Uterus (tissue), 4 donors: Measurements from ENCODE around the gene CAMTA2. TPM values are rescaled to one million over a fixed set of nuclear protein-coding genes. Genes with fewer than 3 reads are reported as not detected.

Source experiments
- DNase-seq, 2 donors: peaks; one replicate each; pipeline ENCODE4 v3.0.0-alpha.2; 2019 to 2020
- H3K27ac ChIP-seq, 2 donors: fragments of 200-600 bp; sonication (generic); 1 replicate in 1 of 2; 2 replicates in 1 of 2; pipeline ENCODE4 v1.5.1; 2016 to 2018
- H3K27me3 ChIP-seq, 2 donors: fragments of 200-600 bp; sonication (generic); one replicate each; pipeline ENCODE4 v1.5.1; 2018 to 2019; ENCODE audit warnings: control low read depth in 1 of 2
- H3K36me3 ChIP-seq, 2 donors: fragments of 200-600 bp; sonication (generic); one replicate each; pipeline ENCODE4 v1.5.1; 2019; ENCODE audit warnings: control low read depth in 1 of 2
- H3K4me1 ChIP-seq, 2 donors: fragments of 200-600 bp; sonication (generic); one replicate each; pipeline ENCODE4 v1.5.1; 2018 to 2019; ENCODE audit warnings: control low read depth in 1 of 2
- H3K4me3 ChIP-seq, 2 donors: fragments of 200-600 bp; sonication (generic); 1 replicate in 1 of 2; 2 replicates in 1 of 2; pipeline ENCODE4 v1.5.1; 2018 to 2019; ENCODE audit warnings: mild to moderate bottlenecking in 1 of 2
- H3K9me3 ChIP-seq, 2 donors: fragments of 200-600 bp; sonication (generic); one replicate each; pipeline ENCODE4 v1.5.1; 2019; ENCODE audit warnings: control low read depth in 1 of 2
- CTCF ChIP-seq, 4 experiments: fragments of 200-600 bp in 2 of 4; fragments of 450-650 bp in 2 of 4; sonication (generic) in 2 of 4; IDR thresholded peaks; one replicate each; pipeline ENCODE4 v1.5.1; 2016 to 2019; ENCODE audit warnings: antibody characterized with exemption in 4 of 4, mild to moderate bottlenecking in 2 of 4, moderate library complexity in 1 of 4
- POLR2A ChIP-seq, 2 donors: fragments of 450-650 bp; IDR thresholded peaks; one replicate each; pipeline ENCODE4 v1.6.1; 2016; ENCODE audit warnings: antibody characterized with exemption in 2 of 2, mild to moderate bottlenecking in 1 of 2, moderate library complexity in 1 of 2
- intact Hi-C: fragments of 100-400 bp; cut with DNase I; formaldehyde crosslinking; loops from one replicate; pipeline ENCODE4 v1.15.1; 2023; ENCODE audit warnings: low total_unique reads
- total RNA-seq, 4 donors: library from RNA; depleted of rRNA in 3 of 4; stranded (reverse); fragments of >200 nt in 3 of 4; gene quantifications; one replicate each; pipeline versions ENCODE4 v1.1.0 to v1.2.4, GENCODE V29; 2014 to 2023
- donor health status: DM: yes; HTN: yes; CAD: no.

The CAMTA2 gene
- total RNA-seq, 4 donors from 2014 or later = 7.3 to 80.8 (median 12.7) TPM

GRCh38 chr17:4953451-4953961, 34.0 kb downstream of the CAMTA2 start:
- H3K4me1 ChIP-seq = no peaks in the 10 kb centered on the region
- H3K4me3 ChIP-seq = no peak overlapping the region
- intact Hi-C loops = no loop called here
- no peak for DNase-seq
- no peaks in the 10 kb centered on the region for H3K36me3 ChIP-seq
- no peaks in the 10 kb centered on the region for H3K9me3 ChIP-seq
- H3K27ac ChIP-seq = no peak overlapping the region
- TF ChIP-seq POLR2A (IDR thresholded peaks at IDR 0.05) (no peak), CTCF (IDR thresholded peaks at IDR 0.05) (no peak)
- no peaks in the 10 kb centered on the region for H3K27me3 ChIP-seq

GRCh38 chr17:4951486-4951885, 36.0 kb downstream of the CAMTA2 start:
- no peak overlapping the region for H3K27ac ChIP-seq
- intact Hi-C loops = no loop called here
- no peak for DNase-seq
- H3K27me3 ChIP-seq = no peaks in the 10 kb centered on the region
- no peaks in the 10 kb centered on the region for H3K36me3 ChIP-seq
- H3K4me3 ChIP-seq = no peak overlapping the region
- no peaks in the 10 kb centered on the region for H3K9me3 ChIP-seq
- peaks cover 0 to 2% of the 10 kb centered on the region in 2 donors for H3K4me1 ChIP-seq
- no peak for TF ChIP-seq POLR2A (IDR thresholded peaks at IDR 0.05)
- no peak for TF ChIP-seq CTCF (IDR thresholded peaks at IDR 0.05)

- H3K27me3 ChIP-seq = no peaks in the 10 kb centered on the region
- no peaks in the 10 kb centered on the region for H3K9me3 ChIP-seq
- no peak for TF ChIP-seq POLR2A (IDR thresholded peaks at IDR 0.05)
- no peak for TF ChIP-seq CTCF (IDR thresholded peaks at IDR 0.05)
- DNase-seq = peak in 1 of 2 donors; percentile 37
- H3K4me3 ChIP-seq = peak within 1 kb of the TSS; percentile 82 to 97
- H3K4me1 ChIP-seq = peaks cover 2 to 9% of the 10 kb centered on the region in 2 donors
- H3K36me3 ChIP-seq = no peaks in the 10 kb centered on the region
- intact Hi-C loops = no loop called here
- H3K27ac ChIP-seq = peak within 1 kb of the TSS; percentile 93 to 98
Observed at GRCh38 chr17:4950746-4951204, 36.7 kb downstream of the CAMTA2 start, which contains the start of gene ENO3. ENO3 (plus strand) TSS chr17:4951119; CDS start chr17:4951830, 711 bp downstream.

- peak in 1 of 2 donors; percentile 4 for TF ChIP-seq POLR2A (IDR thresholded peaks at IDR 0.05)
- TF ChIP-seq CTCF (IDR thresholded peaks at IDR 0.05) = no peak
- Histone ChIP-seq H3K4me3 (peak overlapping the region; percentile 82 to 97), H3K27ac (peak overlapping the region; percentile 93 to 98), H3K36me3 (no peaks in the 10 kb centered on the region), H3K9me3 (no peaks in the 10 kb centered on the region), H3K27me3 (no peaks in the 10 kb centered on the region), H3K4me1 (peaks cover 8 to 14% of the 10 kb centered on the region in 2 donors)
- intact Hi-C loops = no loop called here
- DNase-seq = peak; percentile 65 to 67
Observed at GRCh38 chr17:4950075-4950745, 37.3 kb downstream of the CAMTA2 start.
